H9 (cell line): ENCODE measurements around the gene CD46. TPM values are rescaled to one million over a fixed set of nuclear protein-coding genes. Genes with fewer than 3 reads are reported as not detected.

Source experiments
- DNase-seq: peaks from one replicate; pipeline ENCODE4 v3.0.0-alpha.2; 2017
- H2AFZ ChIP-seq: one replicate; pipeline ENCODE4 v1.6.1; 2013; ENCODE audit warnings: mild to moderate bottlenecking, low read length, control low read depth, moderate library complexity
- H2AK5ac ChIP-seq: 2 replicates; pipeline ENCODE4 v1.6.1; 2013; ENCODE audit warnings: low read length, control low read depth, mixed read lengths; ENCODE audit not compliant: insufficient read length
- H2BK120ac ChIP-seq: one replicate; pipeline ENCODE4 v1.6.1; 2013; ENCODE audit warnings: low read depth, mild to moderate bottlenecking, low read length, control low read depth, inconsistent platforms; ENCODE audit not compliant: poor library complexity, severe bottlenecking
- H2BK12ac ChIP-seq: 2 replicates; pipeline ENCODE4 v1.6.1; 2013; ENCODE audit warnings: low read length, control low read depth, mixed read lengths, low read depth; ENCODE audit not compliant: insufficient read length
- H2BK15ac ChIP-seq: 2 replicates; pipeline ENCODE4 v1.6.1; 2013; ENCODE audit warnings: low read depth, low read length, control low read depth
- H2BK20ac ChIP-seq: one replicate; pipeline ENCODE4 v1.6.1; 2013; ENCODE audit warnings: low read depth, mild to moderate bottlenecking, low read length, control low read depth, inconsistent platforms; ENCODE audit not compliant: poor library complexity, severe bottlenecking
- H2BK5ac ChIP-seq: 2 replicates; pipeline ENCODE4 v1.6.1; 2013; ENCODE audit warnings: low read length, control low read depth, mixed read lengths; ENCODE audit not compliant: insufficient read length
- H3K14ac ChIP-seq: 2 replicates; pipeline ENCODE4 v1.6.1; 2013; ENCODE audit warnings: low read length, control low read depth; ENCODE audit not compliant: insufficient read depth
- H3K18ac ChIP-seq: 2 replicates; pipeline ENCODE4 v1.6.1; 2013; ENCODE audit warnings: low read depth, mild to moderate bottlenecking, mixed read lengths, low read length, control low read depth; ENCODE audit not compliant: insufficient read length
- H3K23ac ChIP-seq: 2 replicates; pipeline ENCODE4 v1.6.1; 2013; ENCODE audit warnings: low read length, control low read depth, mixed read lengths, low read depth; ENCODE audit not compliant: insufficient read length
- H3K23me2 ChIP-seq: 2 replicates; pipeline ENCODE4 v1.6.1; 2013; ENCODE audit warnings: low read depth, mild to moderate bottlenecking, mixed read lengths, low read length, control low read depth; ENCODE audit not compliant: insufficient read length, poor library complexity, severe bottlenecking
- H3K27ac ChIP-seq: 2 replicates; pipeline ENCODE4 v1.5.1; 2013; ENCODE audit warnings: low read length, control low read depth, mixed read lengths, low read depth; ENCODE audit not compliant: insufficient read length
- H3K27me3 ChIP-seq: 2 replicates; pipeline ENCODE4 v1.6.1; 2013; ENCODE audit warnings: low read length, control low read depth, inconsistent platforms; ENCODE audit not compliant: insufficient read depth
- H3K4ac ChIP-seq: 2 replicates; pipeline ENCODE4 v1.6.1; 2013; ENCODE audit warnings: low read depth, mild to moderate bottlenecking, control low read depth, inconsistent platforms, low read length, moderate library complexity
- H3K4me1 ChIP-seq: 2 replicates; pipeline ENCODE4 v1.6.1; 2013; ENCODE audit warnings: low read length, control low read depth, inconsistent platforms; ENCODE audit not compliant: insufficient read depth
- H3K4me2 ChIP-seq: 2 replicates; pipeline ENCODE4 v1.6.1; 2013; ENCODE audit warnings: low read length, control low read depth, mixed read lengths; ENCODE audit not compliant: insufficient read length, insufficient read depth
- H3K56ac ChIP-seq: 2 replicates; pipeline ENCODE4 v1.6.1; 2013; ENCODE audit warnings: low read depth, mild to moderate bottlenecking, mixed read lengths, low read length, control low read depth; ENCODE audit not compliant: insufficient read length
- H3K79me1 ChIP-seq: 2 replicates; pipeline ENCODE4 v1.6.1; 2013; ENCODE audit warnings: low read depth, mild to moderate bottlenecking, moderate library complexity, low read length, control low read depth, inconsistent platforms; ENCODE audit not compliant: insufficient read depth, poor library complexity, severe bottlenecking
- H3K79me2 ChIP-seq: 2 replicates; pipeline ENCODE4 v1.6.1; 2013; ENCODE audit warnings: low read length, control low read depth, inconsistent platforms; ENCODE audit not compliant: insufficient read depth
- H3K9ac ChIP-seq: 2 replicates; pipeline ENCODE4 v1.6.1; 2013; ENCODE audit warnings: low read length, control low read depth, mixed read lengths; ENCODE audit not compliant: insufficient read length; ENCODE audit errors: extremely low read depth
- H3K9me3 ChIP-seq: one replicate; pipeline ENCODE4 v1.6.1; 2013; ENCODE audit warnings: low read depth, low read length, inconsistent platforms; ENCODE audit not compliant: control insufficient read depth
- H3T11ph ChIP-seq: one replicate; pipeline ENCODE4 v1.6.1; 2013; ENCODE audit warnings: mild to moderate bottlenecking, low read length, control low read depth, inconsistent platforms
- H4K20me1 ChIP-seq: one replicate; pipeline ENCODE4 v1.6.1; 2013; ENCODE audit not compliant: control insufficient read depth, insufficient read length, insufficient read depth
- H4K5ac ChIP-seq: 2 replicates; pipeline ENCODE4 v1.6.1; 2013; ENCODE audit warnings: low read depth, mild to moderate bottlenecking, mixed read lengths, low read length, control low read depth; ENCODE audit not compliant: insufficient read length
- H4K8ac ChIP-seq: replicated peaks from 2 replicates; pipeline ENCODE4 v1.6.1; 2013; ENCODE audit warnings: low read length, control low read depth, mixed read lengths, low read depth; ENCODE audit not compliant: insufficient read length
- H4K91ac ChIP-seq: 2 replicates; pipeline ENCODE4 v1.6.1; 2013; ENCODE audit warnings: low read depth, mild to moderate bottlenecking, moderate library complexity, mixed read lengths, low read length, control low read depth; ENCODE audit not compliant: insufficient read length
- H3K27ac Mint-ChIP-seq, 3 experiments: 2 replicates in 2 of 3; 3 replicates in 1 of 3; pipeline ENCODE4 v1.8.0; 2020 to 2021; ENCODE audit warnings: mixed read lengths in 3 of 3, mild to moderate bottlenecking in 1 of 3, moderate library complexity in 1 of 3
- H3K27me3 Mint-ChIP-seq: 2 replicates; pipeline ENCODE4 v1.8.0; 2021; ENCODE audit warnings: low read depth, mild to moderate bottlenecking, moderate library complexity, mixed read lengths
- H3K36me3 Mint-ChIP-seq, 3 experiments: 2 replicates in 2 of 3; 3 replicates in 1 of 3; pipeline ENCODE4 v1.8.0; 2020 to 2021; ENCODE audit warnings: low read depth in 3 of 3, mixed read lengths in 3 of 3; ENCODE audit not compliant: insufficient read depth in 1 of 3
- H3K4me1 Mint-ChIP-seq, 2 experiments: 2 replicates each; pipeline ENCODE4 v1.8.0; 2020; ENCODE audit warnings: mixed read lengths in 2 of 2
- H3K4me3 Mint-ChIP-seq, 2 experiments: 2 replicates in 1 of 2; 3 replicates in 1 of 2; pipeline ENCODE4 v1.8.0; 2020 to 2021; ENCODE audit warnings: mild to moderate bottlenecking in 2 of 2, mixed read lengths in 2 of 2, moderate library complexity in 1 of 2
- H3K9me3 Mint-ChIP-seq, 2 experiments: 2 replicates in 1 of 2; 3 replicates in 1 of 2; pipeline ENCODE4 v1.8.0; 2020; ENCODE audit warnings: mild to moderate bottlenecking in 2 of 2, mixed read lengths in 2 of 2, moderate library complexity in 1 of 2
- CTCF ChIP-seq: fragments of 200-600 bp; sonication (generic); conservative IDR thresholded peaks from 3 replicates; pipeline ENCODE4 v1.8.0; 2021; ENCODE audit warnings: antibody characterized with exemption, mild to moderate bottlenecking
- WGBS: extraction: QIAGEN DNeasy Blood & Tissue Kit; methylation state at CpG from one replicate; pipeline ENCODE4 v1.1.7; 2013; ENCODE audit warnings: missing lambda C conversion rate, low lambda C conversion rate, mixed read lengths; ENCODE audit not compliant: insufficient read length; ENCODE audit errors: extremely low coverage; 5-methylcytosine and 5-hydroxymethylcytosine counted together
- total RNA-seq: library from RNA; stranded (reverse); gene quantifications from 2 replicates; pipeline ENCODE4 v1.2.1, GENCODE V29; 2021

Gene CD46
- total RNA-seq, 1 experiment from 2014 or later = 89.2 TPM

DNA sequence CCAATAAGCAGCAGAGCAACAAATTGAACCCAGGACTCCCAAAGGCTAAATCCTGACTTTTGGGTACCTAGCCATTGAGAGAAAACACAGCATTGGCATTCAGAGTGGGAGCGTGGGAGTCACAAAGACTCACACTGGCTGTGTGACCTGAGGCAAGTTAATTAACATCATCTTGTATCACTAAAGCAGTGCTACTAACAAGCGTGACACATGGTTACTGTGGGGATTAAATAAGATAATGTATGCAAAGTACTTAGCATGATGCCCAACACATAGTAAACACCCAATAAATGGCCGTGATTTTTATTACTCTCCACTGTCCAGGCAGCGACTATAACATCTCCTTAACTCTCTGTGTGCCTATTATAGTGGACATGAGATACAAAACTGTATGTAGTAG, 85.8 kb downstream of the CD46 start:
- H3K9me3 Mint-ChIP-seq = no peaks in the 10 kb centered on the region
- Histone ChIP-seq H2BK5ac (no peak overlapping the region), H3K9ac (no peak overlapping the region), H2AFZ (no peak overlapping the region), H3T11ph (no peak overlapping the region), H3K79me2 (no peaks in the 10 kb centered on the region), H3K4me1 (no peaks in the 10 kb centered on the region), H3K4me2 (no peak overlapping the region), H3K23ac (no peak overlapping the region), H4K5ac (no peak overlapping the region), H3K14ac (no peak overlapping the region), H3K79me1 (no peaks in the 10 kb centered on the region), H3K4ac (no peak overlapping the region), H4K91ac (no peak overlapping the region), H4K8ac (no peak overlapping the region), H3K27me3 (no peaks in the 10 kb centered on the region), H3K23me2 (peaks cover 2% of the 10 kb centered on the region), H2AK5ac (no peak overlapping the region), H2BK120ac (no peak overlapping the region), H4K20me1 (no peaks in the 10 kb centered on the region), H3K27ac (no peak overlapping the region), H3K56ac (no peak overlapping the region), H2BK15ac (no peak overlapping the region), H3K18ac (no peak overlapping the region), H3K9me3 (no peaks in the 10 kb centered on the region), H2BK20ac (no peak overlapping the region), H2BK12ac (no peak overlapping the region)
- H3K27me3 Mint-ChIP-seq = no peaks in the 10 kb centered on the region
- DNase-seq = no peak
- no peak for TF ChIP-seq CTCF
- H3K36me3 Mint-ChIP-seq = no peaks in the 10 kb centered on the region
- no peak overlapping the region for H3K27ac Mint-ChIP-seq
- H3K4me3 Mint-ChIP-seq = no peak overlapping the region
- no CpG with 5 or more reads among the region's 4 CpGs for WGBS
- H3K4me1 Mint-ChIP-seq = peaks cover 8 to 11% of the 10 kb centered on the region in 2 experiments
